Mesendoderm (in vitro differentiated cells): ENCODE data around the gene ADRB2.

Source experiments
- DNase-seq: peaks from one replicate; pipeline ENCODE4 v3.0.0; 2013
- H2AK5ac ChIP-seq: 2 replicates; pipeline ENCODE4 v1.6.1; 2013; ENCODE audit warnings: low read length, inconsistent platforms
- H2BK120ac ChIP-seq: 2 replicates; pipeline ENCODE4 v1.6.1; 2013; ENCODE audit warnings: low read depth, mild to moderate bottlenecking, low read length, moderate library complexity, mixed read lengths
- H2BK15ac ChIP-seq: replicated peaks from 2 replicates; pipeline ENCODE4 v1.6.1; 2013; ENCODE audit warnings: low read depth, mild to moderate bottlenecking, moderate library complexity
- H2BK5ac ChIP-seq: 2 replicates; pipeline ENCODE4 v1.6.1; 2013; ENCODE audit warnings: low read length, inconsistent platforms
- H3K18ac ChIP-seq: 2 replicates; pipeline ENCODE4 v1.6.1; 2013; ENCODE audit warnings: mild to moderate bottlenecking, low read length, mixed read lengths
- H3K23ac ChIP-seq: one replicate; pipeline ENCODE4 v1.6.1; 2013; ENCODE audit warnings: low read length
- H3K27ac ChIP-seq: 2 replicates; pipeline ENCODE4 v1.5.1; 2013; ENCODE audit warnings: low read depth, mild to moderate bottlenecking, inconsistent platforms, low read length, moderate library complexity
- H3K27me3 ChIP-seq: 2 replicates; pipeline ENCODE4 v1.6.1; 2013; ENCODE audit warnings: low read length, control low read depth, mild to moderate bottlenecking, inconsistent platforms; ENCODE audit not compliant: insufficient read depth, poor library complexity
- H3K36me3 ChIP-seq: 2 replicates; pipeline ENCODE4 v1.6.1; 2013; ENCODE audit warnings: low read length, inconsistent platforms; ENCODE audit not compliant: control insufficient read depth, insufficient read depth
- H3K4ac ChIP-seq: one replicate; pipeline ENCODE4 v1.6.1; 2013; ENCODE audit warnings: low read depth, mild to moderate bottlenecking, low read length, moderate library complexity
- H3K4me1 ChIP-seq: 2 replicates; pipeline ENCODE4 v1.6.1; 2013; ENCODE audit warnings: low read depth, low read length, inconsistent platforms; ENCODE audit not compliant: control insufficient read depth
- H3K4me2 ChIP-seq: 2 replicates; pipeline ENCODE4 v1.6.1; 2013; ENCODE audit warnings: low read length
- H3K4me3 ChIP-seq: 2 replicates; pipeline ENCODE4 v1.5.1; 2013; ENCODE audit warnings: mild to moderate bottlenecking, low read length
- H3K56ac ChIP-seq: one replicate; pipeline ENCODE4 v1.6.1; 2013; ENCODE audit warnings: low read length
- H3K79me1 ChIP-seq: 2 replicates; pipeline ENCODE4 v1.6.1; 2013; ENCODE audit warnings: low read length, inconsistent platforms
- H3K79me2 ChIP-seq: 2 replicates; pipeline ENCODE4 v1.6.1; 2013; ENCODE audit warnings: mild to moderate bottlenecking, low read length; ENCODE audit not compliant: control insufficient read depth, insufficient read depth
- H3K9ac ChIP-seq: 2 replicates; pipeline ENCODE4 v1.6.1; 2013; ENCODE audit warnings: low read length, inconsistent platforms
- H4K5ac ChIP-seq: one replicate; pipeline ENCODE4 v1.6.1; 2013; ENCODE audit warnings: low read length
- H4K8ac ChIP-seq: one replicate; pipeline ENCODE4 v1.6.1; 2013; ENCODE audit warnings: low read depth, mild to moderate bottlenecking, control low read depth, low read length, moderate library complexity
- WGBS: extraction: QIAGEN DNeasy Blood & Tissue Kit; methylation state at CpG from one replicate; pipeline ENCODE4 v1.1.7; 2013; ENCODE audit warnings: low lambda C conversion rate, missing lambda C conversion rate; ENCODE audit not compliant: insufficient coverage; ENCODE audit errors: extremely low coverage; 5-methylcytosine and 5-hydroxymethylcytosine counted together

The ADRB2 gene

GRCh38 chr5:148838357-148838756, 11.9 kb downstream of the ADRB2 start:
- no peak overlapping the region for H2BK120ac ChIP-seq
- H4K5ac ChIP-seq: no peak overlapping the region
- no peak overlapping the region for H4K8ac ChIP-seq
- H3K4ac ChIP-seq: no peak overlapping the region
- H2BK5ac ChIP-seq: no peak overlapping the region
- H3K27ac ChIP-seq: no peak overlapping the region
- no peak overlapping the region for H3K56ac ChIP-seq
- no peak overlapping the region for H3K18ac ChIP-seq
- H3K9ac ChIP-seq: no peak overlapping the region
- no peak overlapping the region for H2AK5ac ChIP-seq
- H3K23ac ChIP-seq: no peak overlapping the region
- H3K4me2 ChIP-seq: no peak overlapping the region
- no peaks in the 10 kb centered on the region for H3K79me1 ChIP-seq
- DNase-seq: no peak
- no peak overlapping the region for H3K4me3 ChIP-seq
- no peaks in the 10 kb centered on the region for H3K4me1 ChIP-seq
- no peaks in the 10 kb centered on the region for H3K27me3 ChIP-seq
- no peaks in the 10 kb centered on the region for H3K79me2 ChIP-seq
- no peaks in the 10 kb centered on the region for H3K36me3 ChIP-seq
- no CpG with 5 or more reads among the region's 1 CpG for WGBS
- H2BK15ac ChIP-seq: no peak overlapping the region

- H3K36me3 ChIP-seq: no peaks in the 10 kb centered on the region
- H2AK5ac ChIP-seq: no peak overlapping the region
- H3K23ac ChIP-seq: no peak overlapping the region
- WGBS: no CpG with 5 or more reads among the region's 4 CpGs
- H2BK120ac ChIP-seq: no peak overlapping the region
- no peak overlapping the region for H2BK15ac ChIP-seq
- no peak overlapping the region for H3K4me2 ChIP-seq
- no peak overlapping the region for H3K56ac ChIP-seq
- no peaks in the 10 kb centered on the region for H3K27me3 ChIP-seq
- no peak overlapping the region for H3K4me3 ChIP-seq
- H3K4ac ChIP-seq: no peak overlapping the region
- H4K5ac ChIP-seq: no peak overlapping the region
- no peak overlapping the region for H3K18ac ChIP-seq
- no peak overlapping the region for H2BK5ac ChIP-seq
- no peak overlapping the region for H3K9ac ChIP-seq
- no peak overlapping the region for H3K27ac ChIP-seq
- no peaks in the 10 kb centered on the region for H3K4me1 ChIP-seq
- no peaks in the 10 kb centered on the region for H3K79me2 ChIP-seq
- no peak overlapping the region for H4K8ac ChIP-seq
- no peak for DNase-seq
- H3K79me1 ChIP-seq: no peaks in the 10 kb centered on the region
These were observed 13.5 kb downstream of the ADRB2 start for GRCh38 chr5:148839960-148840359.

GRCh38 chr5:148840531-148840930, 14.1 kb downstream of the ADRB2 start:
- no peak overlapping the region for H4K8ac ChIP-seq
- H3K27me3 ChIP-seq: no peaks in the 10 kb centered on the region
- H3K23ac ChIP-seq: no peak overlapping the region
- no peak overlapping the region for H2BK5ac ChIP-seq
- H3K18ac ChIP-seq: no peak overlapping the region
- no peak overlapping the region for H3K4me3 ChIP-seq
- H3K56ac ChIP-seq: no peak overlapping the region
- no peak overlapping the region for H3K9ac ChIP-seq
- H2BK15ac ChIP-seq: no peak overlapping the region
- H3K27ac ChIP-seq: no peak overlapping the region
- no peak overlapping the region for H4K5ac ChIP-seq
- no peak for DNase-seq
- H3K36me3 ChIP-seq: no peaks in the 10 kb centered on the region
- no peak overlapping the region for H2AK5ac ChIP-seq
- H3K79me1 ChIP-seq: no peaks in the 10 kb centered on the region
- H3K79me2 ChIP-seq: no peaks in the 10 kb centered on the region
- no peak overlapping the region for H3K4me2 ChIP-seq
- H3K4me1 ChIP-seq: no peaks in the 10 kb centered on the region
- H3K4ac ChIP-seq: no peak overlapping the region
- WGBS: no CpG with 5 or more reads among the region's 1 CpG
- H2BK120ac ChIP-seq: no peak overlapping the region

- no peak for DNase-seq
- no peak overlapping the region for H3K23ac ChIP-seq
- no peak overlapping the region for H3K18ac ChIP-seq
- WGBS: no CpG with 5 or more reads among the region's 3 CpGs
- H3K27ac ChIP-seq: no peak overlapping the region
- no peak overlapping the region for H2AK5ac ChIP-seq
- no peak overlapping the region for H4K8ac ChIP-seq
- H3K4me2 ChIP-seq: no peak overlapping the region
- no peak overlapping the region for H4K5ac ChIP-seq
- H3K56ac ChIP-seq: no peak overlapping the region
- no peaks in the 10 kb centered on the region for H3K27me3 ChIP-seq
- H3K79me2 ChIP-seq: no peaks in the 10 kb centered on the region
- no peak overlapping the region for H2BK15ac ChIP-seq
- no peak overlapping the region for H3K4ac ChIP-seq
- no peak overlapping the region for H2BK120ac ChIP-seq
- H3K9ac ChIP-seq: no peak overlapping the region
- no peaks in the 10 kb centered on the region for H3K36me3 ChIP-seq
- no peaks in the 10 kb centered on the region for H3K79me1 ChIP-seq
- H3K4me1 ChIP-seq: no peaks in the 10 kb centered on the region
- no peak overlapping the region for H3K4me3 ChIP-seq
- H2BK5ac ChIP-seq: no peak overlapping the region
These were observed 15.1 kb downstream of the ADRB2 start for GRCh38 chr5:148841519-148841918.

- Histone ChIP-seq H3K4me1 (no peaks in the 10 kb centered on the region), H3K79me1 (no peaks in the 10 kb centered on the region), H3K36me3 (no peaks in the 10 kb centered on the region), H3K18ac (no peak overlapping the region), H3K9ac (no peak overlapping the region), H3K23ac (no peak overlapping the region), H2BK120ac (no peak overlapping the region), H2AK5ac (no peak overlapping the region), H3K4me2 (no peak overlapping the region), H3K4me3 (no peak overlapping the region), H2BK5ac (no peak overlapping the region), H3K27me3 (no peaks in the 10 kb centered on the region), H3K56ac (no peak overlapping the region), H4K5ac (no peak overlapping the region), H4K8ac (no peak overlapping the region), H2BK15ac (no peak overlapping the region), H3K27ac (no peak overlapping the region), H3K4ac (no peak overlapping the region), H3K79me2 (no peaks in the 10 kb centered on the region)
- no peak for DNase-seq
- WGBS: no CpG with 5 or more reads among the region's 2 CpGs
These were observed 15.8 kb downstream of the ADRB2 start for GRCh38 chr5:148842161-148842560.

- DNase-seq: no peak
- Histone ChIP-seq H3K23ac (no peak overlapping the region), H3K4me3 (no peak overlapping the region), H2AK5ac (no peak overlapping the region), H4K5ac (no peak overlapping the region), H4K8ac (no peak overlapping the region), H3K36me3 (no peaks in the 10 kb centered on the region), H3K4ac (no peak overlapping the region), H2BK15ac (no peak overlapping the region), H3K79me2 (no peaks in the 10 kb centered on the region), H2BK120ac (no peak overlapping the region), H3K4me2 (no peak overlapping the region), H3K79me1 (no peaks in the 10 kb centered on the region), H3K27ac (no peak overlapping the region), H3K56ac (no peak overlapping the region), H2BK5ac (no peak overlapping the region), H3K4me1 (no peaks in the 10 kb centered on the region), H3K27me3 (no peaks in the 10 kb centered on the region), H3K9ac (no peak overlapping the region), H3K18ac (no peak overlapping the region)
- WGBS: no CpG with 5 or more reads among the region's 10 CpGs
These were observed 17.3 kb downstream of the ADRB2 start for GRCh38 chr5:148843510-148844318.
